ENCODE results near the gene PLEKHO2.

PLEKHO2 gene

GRCh38 chr15:64893481-64894394 lies 52.0 kb downstream of the PLEKHO2 start:
- DNase-seq, result peak; percentile 53

GRCh38 chr15:64894395-64895056 lies 52.8 kb downstream of the PLEKHO2 start:
- DNase-seq, result no peak

GRCh38 chr15:64895285-64896065 lies 53.8 kb downstream of the PLEKHO2 start:
- DNase-seq, result no peak

GRCh38 chr15:64896371-64897069 lies 54.8 kb downstream of the PLEKHO2 start:
- no peak for DNase-seq

GRCh38 chr15:64897345-64897985 lies 55.8 kb downstream of the PLEKHO2 start:
- DNase-seq, result peak; percentile 27

GRCh38 chr15:64898406-64898805 lies 56.7 kb downstream of the PLEKHO2 start:
- no peak for DNase-seq

- no peak for DNase-seq
Observed at GRCh38 chr15:64901141-64901540, 59.4 kb downstream of the PLEKHO2 start.

- no peak for DNase-seq
Observed at GRCh38 chr15:64901914-64902313, 60.2 kb downstream of the PLEKHO2 start.

- DNase-seq, result no peak
Observed at GRCh38 chr15:64902863-64903262, 61.1 kb downstream of the PLEKHO2 start.

GRCh38 chr15:64903326-64903950 lies 61.7 kb downstream of the PLEKHO2 start:
- no peak for DNase-seq

GRCh38 chr15:64904189-64904588 lies 62.5 kb downstream of the PLEKHO2 start:
- no peak for DNase-seq

- peak; percentile 8 for DNase-seq
Observed at GRCh38 chr15:64905119-64905831, 63.6 kb downstream of the PLEKHO2 start.

GRCh38 chr15:64905941-64906340 lies 64.2 kb downstream of the PLEKHO2 start:
- no peak for DNase-seq

- DNase-seq, result no peak
Observed at GRCh38 chr15:64906402-64906801, 64.7 kb downstream of the PLEKHO2 start.

- no peak for DNase-seq
Observed at GRCh38 chr15:64907991-64908390, 66.3 kb downstream of the PLEKHO2 start.

- DNase-seq, result no peak
Observed at GRCh38 chr15:64909546-64909945, 67.8 kb downstream of the PLEKHO2 start.

- DNase-seq, result peak; percentile 3
Observed at GRCh38 chr15:64911311-64912186, 69.8 kb downstream of the PLEKHO2 start, which contains the start of gene ANKDD1A. TSS of gene ANKDD1A (plus strand) at chr15:64911902. CDS start at chr15:64911931, 29 bp downstream.

- no peak for DNase-seq
Observed at GRCh38 chr15:64912379-64913325, 70.9 kb downstream of the PLEKHO2 start.

All from amniotic stem cell (primary cell).